ENCODE measurements around the gene CDH13.

The CDH13 gene

GRCh38 chr16:83587201-83587600 lies 960.4 kb downstream of the CDH13 start:
- H3K4me3 ChIP-seq (ENCODE audit: low read length): no peak overlapping the region
- no peak overlapping the region for H3K27ac ChIP-seq (ENCODE audit: low read length)

GRCh38 chr16:83588070-83588469 lies 961.3 kb downstream of the CDH13 start:
- no peak overlapping the region for H3K4me2 ChIP-seq (ENCODE audit: low read length)
- H3K4me1 ChIP-seq (ENCODE audit: low read length): no peaks in the 10 kb centered on the region
- TF ChIP-seq EZH2phosphoT487 (IDR thresholded peaks at IDR 0.05; ENCODE audit: low read depth): no peak
- no peak for TF ChIP-seq CTCF (IDR thresholded peaks at IDR 0.05; ENCODE audit: low read depth, low read length)

More at GRCh38 chr16:83587201-83587600, 960.4 kb downstream of the CDH13 start:
- Histone ChIP-seq H3K9me3 (ENCODE audit: insufficient read depth, low read length) (no peaks in the 10 kb centered on the region), H3K36me3 (replicated peaks; ENCODE audit: low read depth, low read length) (no peaks in the 10 kb centered on the region), H2AFZ (ENCODE audit: low read depth, low read length) (no peak overlapping the region), H3K9ac (ENCODE audit: low read length) (no peak overlapping the region), H4K20me1 (ENCODE audit: insufficient read depth, low read length) (no peaks in the 10 kb centered on the region), H3K27me3 (ENCODE audit: low read depth, low read length) (peaks cover 58% of the 10 kb centered on the region), H3K4me2 (ENCODE audit: low read length) (no peak overlapping the region), H3K79me2 (ENCODE audit: low read length) (no peaks in the 10 kb centered on the region), H3K4me1 (ENCODE audit: low read length) (no peaks in the 10 kb centered on the region)
- TF ChIP-seq CTCF (IDR thresholded peaks at IDR 0.05; ENCODE audit: low read depth, low read length) (no peak), EZH2phosphoT487 (IDR thresholded peaks at IDR 0.05; ENCODE audit: low read depth) (no peak)

GRCh38 chr16:83589576-83589975 lies 962.8 kb downstream of the CDH13 start:
- Histone ChIP-seq H3K36me3 (replicated peaks; ENCODE audit: low read depth, low read length) (no peaks in the 10 kb centered on the region), H3K4me1 (ENCODE audit: low read length) (no peaks in the 10 kb centered on the region), H3K4me2 (ENCODE audit: low read length) (no peak overlapping the region), H3K4me3 (ENCODE audit: low read length) (no peak overlapping the region), H3K9ac (ENCODE audit: low read length) (no peak overlapping the region), H3K27me3 (ENCODE audit: low read depth, low read length) (peaks cover 46% of the 10 kb centered on the region), H3K27ac (ENCODE audit: low read length) (no peak overlapping the region), H4K20me1 (ENCODE audit: insufficient read depth, low read length) (no peaks in the 10 kb centered on the region), H2AFZ (ENCODE audit: low read depth, low read length) (no peak overlapping the region), H3K79me2 (ENCODE audit: low read length) (no peaks in the 10 kb centered on the region), H3K9me3 (ENCODE audit: insufficient read depth, low read length) (no peaks in the 10 kb centered on the region)
- TF ChIP-seq CTCF (IDR thresholded peaks at IDR 0.05; ENCODE audit: low read depth, low read length): no peak
- TF ChIP-seq EZH2phosphoT487 (IDR thresholded peaks at IDR 0.05; ENCODE audit: low read depth): no peak

More at GRCh38 chr16:83588070-83588469, 961.3 kb downstream of the CDH13 start:
- Histone ChIP-seq H2AFZ (ENCODE audit: low read depth, low read length) (no peak overlapping the region), H3K4me3 (ENCODE audit: low read length) (no peak overlapping the region), H3K27me3 (ENCODE audit: low read depth, low read length) (peaks cover 49% of the 10 kb centered on the region), H3K9ac (ENCODE audit: low read length) (no peak overlapping the region), H3K79me2 (ENCODE audit: low read length) (no peaks in the 10 kb centered on the region), H3K27ac (ENCODE audit: low read length) (no peak overlapping the region), H3K9me3 (ENCODE audit: insufficient read depth, low read length) (no peaks in the 10 kb centered on the region), H3K36me3 (replicated peaks; ENCODE audit: low read depth, low read length) (no peaks in the 10 kb centered on the region), H4K20me1 (ENCODE audit: insufficient read depth, low read length) (no peaks in the 10 kb centered on the region)

GRCh38 chr16:83592778-83593177 lies 966.0 kb downstream of the CDH13 start:
- Histone ChIP-seq H4K20me1 (ENCODE audit: insufficient read depth, low read length) (no peaks in the 10 kb centered on the region), H3K9ac (ENCODE audit: low read length) (no peak overlapping the region), H3K27ac (ENCODE audit: low read length) (no peak overlapping the region), H3K36me3 (replicated peaks; ENCODE audit: low read depth, low read length) (no peaks in the 10 kb centered on the region), H2AFZ (ENCODE audit: low read depth, low read length) (no peak overlapping the region), H3K27me3 (ENCODE audit: low read depth, low read length) (peaks cover 27% of the 10 kb centered on the region), H3K9me3 (ENCODE audit: insufficient read depth, low read length) (no peaks in the 10 kb centered on the region), H3K4me1 (ENCODE audit: low read length) (no peaks in the 10 kb centered on the region), H3K79me2 (ENCODE audit: low read length) (no peaks in the 10 kb centered on the region), H3K4me2 (ENCODE audit: low read length) (no peak overlapping the region), H3K4me3 (ENCODE audit: low read length) (no peak overlapping the region)
- TF ChIP-seq CTCF (IDR thresholded peaks at IDR 0.05; ENCODE audit: low read depth, low read length): no peak
- TF ChIP-seq EZH2phosphoT487 (IDR thresholded peaks at IDR 0.05; ENCODE audit: low read depth): no peak

Measured in OCI-LY3 (cell line).